HG02798 (cell line): Measurements from ENCODE around the gene CRACR2A.

Source experiments
- ATAC-seq: cut with Tn5 transposase; IDR thresholded peaks from one replicate; pipeline ENCODE4 v1.9.1; 2021; ENCODE audit warnings: mild to moderate bottlenecking; ENCODE audit not compliant: unreplicated experiment, poor library complexity

CRACR2A gene

GRCh38 chr12:3658327-3659163, 94.4 kb downstream of the CRACR2A start:
- ATAC-seq, result no peak

GRCh38 chr12:3656946-3657622, 95.8 kb downstream of the CRACR2A start:
- ATAC-seq, result no peak

- no peak for ATAC-seq
These were observed 97.5 kb downstream of the CRACR2A start for GRCh38 chr12:3655328-3655900.

- no peak for ATAC-seq
These were observed 101.1 kb downstream of the CRACR2A start for GRCh38 chr12:3651585-3652424.

GRCh38 chr12:3647504-3647903, 105.4 kb downstream of the CRACR2A start:
- no peak for ATAC-seq

- no peak for ATAC-seq
These were observed 106.2 kb downstream of the CRACR2A start for GRCh38 chr12:3646561-3647241.

GRCh38 chr12:3645091-3645490, 107.8 kb downstream of the CRACR2A start:
- ATAC-seq, result no peak

GRCh38 chr12:3644104-3644503, 108.8 kb downstream of the CRACR2A start:
- ATAC-seq, result no peak

- ATAC-seq, result no peak
These were observed 111.4 kb downstream of the CRACR2A start for GRCh38 chr12:3641428-3642018.

GRCh38 chr12:3636328-3636727, 116.6 kb downstream of the CRACR2A start:
- no peak for ATAC-seq

GRCh38 chr12:3634348-3634747, 118.6 kb downstream of the CRACR2A start:
- no peak for ATAC-seq

GRCh38 chr12:3633396-3633795, 119.5 kb downstream of the CRACR2A start:
- no peak for ATAC-seq

- no peak for ATAC-seq
These were observed 120.2 kb downstream of the CRACR2A start for GRCh38 chr12:3632754-3633153.

- ATAC-seq, result no peak
These were observed 120.7 kb downstream of the CRACR2A start for GRCh38 chr12:3632256-3632655.

GRCh38 chr12:3631759-3632158, 121.2 kb downstream of the CRACR2A start:
- no peak for ATAC-seq

GRCh38 chr12:3631272-3631637, 121.7 kb downstream of the CRACR2A start:
- no peak for ATAC-seq

GRCh38 chr12:3630621-3631271, 122.2 kb downstream of the CRACR2A start:
- ATAC-seq, result no peak

GRCh38 chr12:3630111-3630510, 122.8 kb downstream of the CRACR2A start:
- no peak for ATAC-seq
